Activated CD4-positive, alpha-beta T cell treated with anti-CD3 and anti-CD28 coated beads, Interleukin-2, Interleukin-4, amounts not matched to agents 100 ng/mL and 50 ng/mL, durations not matched to agents 16 hours and 8 hours (primary cell): ENCODE measurements around the gene PAXIP1.

Source experiments
- DNase-seq: peaks from one replicate; pipeline ENCODE4 v3.0.0-alpha.2; 2020; ENCODE audit warnings: low spot score

Gene PAXIP1

DNA sequence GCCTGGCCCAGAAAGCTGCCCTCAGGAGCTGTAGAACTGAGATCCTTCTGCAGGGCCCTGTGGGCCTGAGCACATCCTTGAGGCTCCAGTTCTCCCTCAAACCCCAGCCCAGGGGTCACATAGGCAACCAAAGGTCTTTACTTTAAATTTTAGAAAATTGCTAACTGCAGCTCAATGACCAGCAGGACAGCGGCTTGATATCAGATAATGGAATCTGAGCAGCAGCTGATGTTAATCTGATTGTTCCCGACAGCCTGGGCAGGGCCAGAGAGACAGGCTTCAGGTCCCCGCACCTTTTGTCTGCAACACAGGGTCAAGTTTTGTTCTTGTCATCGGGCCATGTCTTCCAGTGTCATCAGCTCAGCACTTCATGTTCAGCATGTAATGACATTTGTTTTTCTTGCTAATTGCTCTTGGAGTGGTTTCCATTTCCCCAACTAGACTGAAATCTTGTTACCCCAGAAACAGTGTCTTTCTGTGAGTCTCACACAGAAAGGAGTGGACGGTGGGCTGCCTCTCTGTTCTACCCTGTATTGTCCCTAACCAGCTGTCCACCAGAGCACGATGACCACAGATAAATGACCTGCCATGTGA, 91.0 kb downstream of the PAXIP1 start:
- no peak for DNase-seq

DNA sequence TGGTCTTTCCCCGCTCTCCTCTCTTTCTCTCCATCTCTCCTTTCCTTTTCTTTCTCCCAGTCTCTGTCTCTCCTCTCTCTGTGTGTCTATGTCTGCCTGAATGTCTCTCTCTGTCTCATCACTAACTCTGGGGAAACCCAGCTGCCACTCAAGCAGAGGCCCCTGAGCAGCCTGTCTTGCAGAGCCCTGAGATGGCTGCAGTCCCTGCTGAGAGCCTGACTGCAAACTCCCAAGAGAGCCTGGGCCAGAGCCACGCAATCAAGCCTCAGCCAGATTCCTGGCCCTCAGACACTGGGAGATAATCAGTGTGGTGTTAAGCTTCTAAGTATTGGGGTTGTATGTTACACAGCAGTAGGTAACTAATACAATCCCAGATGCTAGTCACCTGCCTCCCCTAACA, 91.5 kb downstream of the PAXIP1 start:
- DNase-seq, result no peak

DNA sequence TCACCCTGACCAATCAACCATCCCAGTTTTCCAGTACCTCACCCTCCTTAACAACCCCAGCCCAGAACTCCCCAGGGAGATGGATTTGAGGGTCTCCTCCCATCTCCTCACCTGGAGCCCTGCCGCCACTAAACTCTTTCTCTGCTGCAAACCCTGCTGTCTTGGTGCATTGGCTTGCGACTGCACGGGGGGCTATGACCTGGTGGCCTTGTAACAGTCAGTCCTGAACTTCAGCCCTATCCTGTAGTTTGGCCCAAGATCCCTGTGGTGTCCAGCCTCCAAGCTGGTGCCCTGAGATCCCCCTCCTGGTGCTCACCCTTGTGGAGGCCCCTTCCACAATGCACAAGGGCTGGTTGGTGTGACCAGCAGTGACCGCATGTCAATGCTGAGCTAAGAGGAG, 91.9 kb downstream of the PAXIP1 start:
- DNase-seq, result no peak

DNA sequence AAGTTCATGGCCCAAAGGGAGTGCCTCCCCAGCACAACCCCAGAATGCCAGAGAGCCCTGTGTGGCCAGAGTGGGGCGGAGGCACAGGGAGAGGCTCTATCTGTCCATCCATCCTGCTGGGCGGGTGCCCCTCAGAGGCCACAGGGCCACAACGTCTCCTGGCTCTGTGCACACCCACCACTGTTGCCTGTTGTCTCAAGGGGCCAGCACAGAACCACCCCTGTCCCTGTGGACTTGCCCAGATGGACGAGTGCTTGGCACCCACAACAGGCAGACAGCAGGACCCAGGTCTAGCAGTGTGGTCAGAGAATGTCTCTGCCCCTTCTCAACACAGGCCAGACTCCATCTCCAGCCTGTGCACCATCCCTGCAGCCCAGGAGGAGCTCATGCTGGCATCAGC, 92.8 kb downstream of the PAXIP1 start:
- no peak for DNase-seq

DNA sequence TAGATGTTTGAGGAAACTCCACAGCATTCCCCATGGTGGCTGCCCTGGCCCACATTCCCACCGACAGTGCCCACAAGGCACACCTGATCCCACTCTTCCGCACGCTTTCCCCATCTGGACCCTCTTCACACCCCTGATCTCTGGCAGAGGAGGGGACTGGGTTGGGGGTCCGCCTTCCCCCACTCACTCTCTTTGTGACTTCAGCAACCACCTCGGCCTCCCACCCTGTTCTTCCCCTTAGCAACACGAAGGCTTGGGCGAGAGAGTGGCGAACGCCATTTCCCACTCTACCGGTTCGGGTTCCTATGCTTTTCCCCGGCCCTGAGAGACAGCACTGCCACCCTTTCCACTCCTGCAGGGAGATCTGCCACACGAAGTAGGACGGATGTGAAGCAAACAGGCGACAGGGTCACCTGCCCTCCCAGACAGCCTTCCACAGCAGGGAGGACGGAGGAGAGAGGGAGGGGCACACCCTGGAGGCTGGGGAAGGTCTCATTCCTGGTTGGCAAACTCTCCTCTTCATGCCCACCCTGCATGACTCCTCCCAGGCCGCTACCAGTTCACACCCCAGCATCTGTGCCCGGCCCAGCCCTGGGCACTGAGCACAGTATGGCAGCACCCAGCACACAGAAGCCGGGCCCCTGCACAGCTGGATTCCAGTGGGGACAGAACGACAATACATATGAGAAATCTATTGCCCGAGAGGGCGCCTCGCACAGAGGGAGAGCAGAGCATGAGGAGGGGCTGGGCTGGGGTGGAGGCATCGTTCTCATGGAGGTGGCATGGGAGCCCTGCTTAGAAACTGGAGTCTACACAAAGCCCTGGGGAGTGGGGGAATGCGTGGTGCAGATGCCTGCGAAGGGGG, 93.5 kb downstream of the PAXIP1 start:
- no peak for DNase-seq

DNA sequence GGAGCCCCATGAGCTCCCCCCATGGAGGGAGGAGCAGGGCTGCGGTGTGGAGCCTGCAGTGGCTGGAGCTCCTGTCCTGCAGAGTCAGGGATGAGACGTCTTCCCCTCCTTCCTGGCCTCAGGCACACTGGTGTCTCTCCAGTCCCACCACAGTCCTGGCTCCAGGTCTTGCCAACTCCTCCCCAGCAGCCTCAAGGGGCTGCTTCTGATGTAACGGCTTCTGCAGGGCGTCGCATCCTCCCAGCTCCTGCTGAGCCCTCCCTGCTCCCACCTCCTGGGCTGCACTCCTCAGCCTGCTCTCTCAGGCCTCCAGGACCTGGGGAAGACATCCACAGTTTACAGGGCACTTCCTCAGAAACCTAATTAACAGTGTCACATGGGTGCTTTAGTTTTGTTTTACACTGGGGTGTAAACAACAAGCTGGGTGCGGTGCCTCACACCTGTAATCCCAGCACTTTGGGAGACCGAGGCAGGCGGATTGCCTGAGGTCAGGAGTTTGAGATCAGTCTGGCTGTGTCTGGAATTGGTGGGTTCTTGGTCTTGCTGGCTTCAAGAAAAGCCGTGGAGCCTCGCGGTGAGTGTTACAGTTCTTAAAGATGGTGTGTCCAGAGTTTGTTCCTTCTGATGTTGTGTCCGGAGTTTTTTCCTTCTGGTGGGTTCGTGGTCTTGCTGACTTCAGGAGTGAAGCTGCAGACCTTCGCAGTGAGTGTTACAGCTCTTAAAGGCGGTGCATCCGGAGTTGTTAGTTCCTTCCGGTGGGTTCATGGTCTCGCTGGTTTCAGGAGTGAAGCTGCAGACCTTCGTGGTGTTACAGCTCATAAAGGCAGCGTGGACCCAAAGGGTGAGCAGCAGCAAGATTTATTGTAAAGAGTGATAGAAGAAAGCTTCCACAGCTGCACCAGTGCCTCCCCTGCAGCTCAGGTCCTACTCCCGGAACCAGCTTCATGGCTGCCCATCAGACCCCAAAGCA, 95.0 kb downstream of the PAXIP1 start:
- no peak for DNase-seq

DNA sequence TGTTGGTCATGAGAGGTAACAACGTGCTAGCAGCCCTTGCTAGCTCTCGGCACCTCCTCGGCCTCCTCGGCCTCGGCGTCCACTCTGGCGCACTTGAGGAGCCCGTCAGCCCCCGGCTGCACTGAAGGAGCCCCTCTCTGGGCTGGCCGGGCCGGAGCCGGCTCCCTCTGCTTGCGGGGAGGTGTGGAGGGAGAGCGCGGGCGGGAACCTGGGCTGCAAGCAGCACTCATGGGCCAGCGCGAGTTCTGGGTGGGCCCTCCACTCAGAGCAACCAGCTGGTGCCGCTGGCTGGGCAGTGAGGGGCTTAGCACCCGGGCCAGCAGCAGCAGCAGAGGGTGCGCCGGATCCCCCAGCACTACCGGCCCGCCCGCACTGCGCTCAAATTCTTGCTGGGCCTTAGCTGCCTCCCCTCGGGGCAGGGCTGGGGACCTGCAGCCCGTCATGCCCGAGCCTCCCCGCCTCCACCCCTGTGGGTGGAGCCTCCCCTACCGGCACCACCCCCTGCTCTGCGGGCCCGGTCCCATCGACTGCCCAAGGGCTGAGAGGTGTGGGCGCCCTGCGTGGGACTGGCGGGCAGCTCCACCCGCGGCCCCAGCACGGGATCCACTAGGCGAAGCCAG, 96.1 kb downstream of the PAXIP1 start:
- DNase-seq, result no peak

DNA sequence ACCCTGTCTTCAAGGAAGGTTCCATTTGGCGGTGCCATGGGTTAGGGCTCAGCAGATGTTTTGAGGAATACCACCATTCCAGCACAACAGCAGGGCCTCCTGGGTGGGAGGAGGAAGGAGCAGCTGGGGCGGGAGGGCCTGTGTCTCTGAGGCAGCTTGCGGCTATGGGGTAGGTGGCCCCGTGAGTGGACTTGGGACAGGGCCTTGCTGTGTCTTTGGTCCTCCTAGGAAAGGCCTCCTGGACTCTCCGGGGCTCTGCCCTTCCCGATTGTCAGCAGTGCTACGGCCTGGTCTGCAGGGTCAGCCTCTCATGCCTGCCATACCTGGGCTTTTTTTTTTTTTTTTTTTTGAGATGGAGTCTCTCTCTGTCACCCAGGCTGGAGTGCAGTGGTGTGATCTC, 96.7 kb downstream of the PAXIP1 start:
- no peak for DNase-seq

DNA sequence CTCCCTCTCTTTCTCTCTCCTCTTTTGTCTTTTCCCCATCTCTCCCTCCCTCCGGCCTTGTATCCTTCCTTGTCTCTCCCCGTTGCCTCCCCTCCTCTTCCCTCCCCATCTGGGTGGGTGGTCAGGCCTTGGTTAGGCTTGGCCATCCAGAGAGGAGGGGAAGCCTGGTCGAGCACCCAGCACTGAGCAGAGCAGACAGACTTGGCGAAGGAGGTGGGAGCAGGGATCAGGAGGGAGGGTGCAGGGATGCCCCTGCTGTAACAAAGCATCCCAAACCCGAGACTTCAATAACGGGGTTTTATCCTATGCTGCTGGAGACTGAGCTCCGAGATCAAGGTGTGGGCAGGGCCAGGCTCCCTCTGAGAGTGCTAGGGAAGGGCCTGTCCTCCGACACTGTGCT, 97.3 kb downstream of the PAXIP1 start:
- no peak for DNase-seq

DNA sequence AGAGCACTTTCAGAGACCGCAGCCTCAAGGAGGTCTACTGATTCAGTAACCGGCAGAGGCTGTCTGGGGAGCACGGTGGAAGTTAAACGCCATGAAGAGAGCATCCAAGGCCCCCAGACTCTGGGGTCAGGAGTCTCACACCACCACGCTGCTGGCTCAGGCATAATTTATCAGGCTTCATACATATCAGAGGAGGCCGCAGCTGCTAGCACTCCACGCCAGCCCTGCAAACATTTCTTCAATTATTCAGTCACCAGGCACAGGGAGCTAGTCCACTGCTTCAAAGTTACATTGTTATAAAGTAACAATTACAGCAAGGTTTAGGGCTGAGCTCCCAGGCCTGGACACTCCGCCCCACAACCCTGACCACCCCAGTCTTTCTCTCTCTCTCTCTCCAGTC, 97.8 kb downstream of the PAXIP1 start:
- DNase-seq, result no peak

DNA sequence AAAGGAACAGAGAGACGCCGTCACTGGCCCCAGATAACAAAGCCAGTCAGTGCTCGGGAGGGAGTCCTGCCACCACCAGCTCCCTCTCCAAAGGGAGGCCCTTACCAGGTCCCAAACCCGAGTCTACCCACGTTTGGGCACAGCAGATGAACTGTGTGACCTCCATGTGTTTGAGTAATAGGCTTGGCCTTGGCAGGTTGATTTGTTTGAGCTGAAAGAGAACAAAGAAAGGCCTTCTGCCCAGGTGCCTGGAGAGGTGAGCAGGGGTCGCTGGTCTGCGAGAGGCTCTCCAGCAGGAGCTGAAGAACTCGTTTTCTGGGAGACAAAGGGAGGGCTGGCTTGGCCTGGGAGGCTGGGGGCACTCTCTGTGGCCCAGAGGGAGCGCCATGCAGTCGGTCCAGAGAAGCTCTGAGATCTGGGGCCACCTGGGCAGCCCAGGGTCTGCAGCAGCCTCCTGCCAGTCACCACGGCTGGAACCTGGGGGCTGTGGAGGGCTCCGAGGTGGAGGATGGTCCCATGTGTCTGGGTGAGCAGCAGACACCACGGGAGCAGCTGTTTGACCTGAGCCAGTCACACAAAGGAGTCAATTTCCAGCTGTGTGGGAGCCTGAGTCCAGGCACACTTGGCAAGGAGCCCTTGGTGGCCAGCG, 99.7 kb downstream of the PAXIP1 start:
- DNase-seq, result no peak

DNA sequence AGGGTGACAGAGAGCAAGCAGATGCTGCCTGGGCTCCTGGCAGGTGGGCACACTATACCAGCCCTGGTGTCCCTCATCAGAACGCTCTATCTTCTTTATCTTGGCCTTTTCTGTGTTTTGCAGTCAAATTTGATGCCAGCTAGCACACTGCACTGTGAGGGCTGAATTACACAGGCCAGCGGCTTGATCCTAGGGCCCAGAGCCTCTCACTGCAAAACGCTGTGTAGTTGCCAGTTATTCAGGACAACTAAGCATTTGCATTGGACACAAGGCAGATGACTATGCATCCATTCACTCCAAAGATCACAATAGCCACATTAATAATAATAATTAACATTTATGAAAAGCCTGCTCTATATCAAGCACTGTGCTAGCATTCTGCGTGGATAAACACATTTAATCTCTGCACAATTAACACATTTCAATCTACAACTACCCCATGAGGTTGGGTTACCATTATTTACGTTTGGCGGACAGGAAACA, 100.3 kb downstream of the PAXIP1 start:
- DNase-seq, result no peak

DNA sequence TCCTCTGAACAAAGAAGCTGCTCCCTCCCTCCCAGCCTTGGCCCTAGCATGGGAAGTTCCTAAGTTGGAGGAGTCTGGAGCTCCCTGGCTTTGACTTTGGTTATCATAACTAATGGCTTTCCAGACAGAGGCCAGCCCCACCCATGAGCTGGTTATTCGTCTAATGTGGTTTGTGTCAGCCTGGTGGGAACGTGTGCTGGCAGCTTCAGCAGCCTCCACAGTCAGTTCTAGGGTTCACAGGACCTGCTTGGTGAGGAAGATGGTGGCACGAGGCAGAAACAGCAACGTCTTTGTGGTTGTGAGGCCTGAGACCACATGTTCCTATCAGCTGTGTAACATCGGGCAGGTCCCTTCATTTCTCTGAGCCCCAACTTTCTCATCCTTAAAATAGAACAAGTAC, 103.1 kb downstream of the PAXIP1 start:
- no peak for DNase-seq

DNA sequence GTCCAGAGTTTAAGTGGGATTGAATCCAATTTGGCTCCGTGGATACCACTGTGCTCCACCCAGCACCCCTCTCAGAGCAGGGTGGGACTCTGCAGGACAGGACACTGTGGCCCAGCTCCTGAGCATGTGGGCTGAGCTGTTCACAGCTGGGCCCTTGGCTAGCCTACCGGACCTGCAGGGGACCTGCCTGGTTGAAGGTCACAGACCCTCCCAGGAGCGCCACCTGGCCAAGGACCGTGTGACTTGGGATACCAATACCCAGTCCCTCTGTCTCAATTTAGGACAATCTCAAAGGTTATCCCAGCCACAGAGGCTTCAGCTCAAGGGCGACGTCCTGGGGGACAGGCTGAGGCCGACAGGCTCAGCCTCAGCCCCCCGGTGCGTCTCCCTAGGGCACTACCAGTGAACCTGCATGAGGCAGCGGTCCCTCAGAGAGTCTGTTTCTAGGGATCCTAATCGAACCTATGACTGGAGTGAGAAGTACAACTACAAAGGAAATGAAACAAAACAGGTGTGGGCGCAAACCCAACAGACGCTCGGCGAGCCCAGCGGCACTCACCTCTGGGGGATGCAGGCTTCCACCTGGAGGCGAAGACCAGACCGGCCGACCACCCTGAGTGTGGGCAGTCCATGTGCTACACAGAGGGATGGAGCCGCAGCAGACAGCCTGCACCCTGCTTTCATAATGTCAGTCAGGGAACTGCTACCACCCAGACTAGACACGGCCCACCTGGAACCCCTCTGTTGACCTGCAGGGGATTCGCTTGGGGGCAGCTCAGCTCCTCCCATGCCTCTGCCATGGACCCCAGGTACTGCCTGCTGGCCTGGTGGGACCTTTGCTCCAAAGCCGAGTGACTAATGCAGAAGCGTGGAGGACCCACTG, 103.7 kb downstream of the PAXIP1 start:
- DNase-seq, result no peak

DNA sequence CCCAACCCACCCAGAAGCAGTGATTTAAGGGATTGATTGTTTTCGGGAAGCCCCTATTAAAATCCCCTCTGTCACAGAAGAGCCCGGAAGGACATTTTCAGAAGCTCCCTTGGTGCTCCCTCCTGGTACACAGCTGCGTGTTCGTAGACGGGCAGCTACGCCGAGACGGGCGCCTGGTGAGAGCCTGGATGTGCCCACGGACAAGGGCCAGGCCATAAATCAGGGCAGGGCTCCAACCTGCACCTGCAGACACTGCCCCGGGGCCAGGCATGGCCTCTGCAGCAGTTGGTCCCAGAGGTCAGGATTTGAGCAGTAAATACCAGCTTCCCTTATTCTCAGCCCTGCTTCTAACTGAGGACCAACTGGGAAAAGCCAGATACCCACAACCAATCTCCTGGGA, 106.8 kb downstream of the PAXIP1 start:
- DNase-seq, result no peak
